DOHH2 (cell line): ENCODE data around the gene PHF21A.

Experiments
- CTCF ChIP-seq: fragments of 200-600 bp; sonication (generic); IDR thresholded peaks from one replicate; pipeline ENCODE4 v1.5.1; 2014; ENCODE audit warnings: antibody characterized with exemption, mild to moderate bottlenecking, low read depth, low read length; ENCODE audit not compliant: poor library complexity, severe bottlenecking
- EZH2phosphoT487 ChIP-seq: fragments of 200-600 bp; sonication (generic); IDR thresholded peaks from 2 replicates; pipeline ENCODE4 v1.6.1; 2017; ENCODE audit warnings: borderline replicate concordance, mild to moderate bottlenecking, antibody characterized with exemption, low read length, moderate library complexity, mixed read lengths

- no peak for TF ChIP-seq CTCF
- TF ChIP-seq EZH2phosphoT487 = no peak
These were observed 231.3 kb downstream of the PHF21A start for GRCh38 chr11:45889966-45890365.
